ENCODE data around the gene IQCF6. TPM values are rescaled to one million over a fixed set of nuclear protein-coding genes. Genes with fewer than 3 reads are reported as not detected.
"Not testable (repeated sequence)": the region's sequence is repeated elsewhere in the genome, so short reads cannot be mapped to it uniquely, and the experiment has no call there.

IQCF6 gene
- total RNA-seq, 2 donors from 2014 or later, result not detected

DNA sequence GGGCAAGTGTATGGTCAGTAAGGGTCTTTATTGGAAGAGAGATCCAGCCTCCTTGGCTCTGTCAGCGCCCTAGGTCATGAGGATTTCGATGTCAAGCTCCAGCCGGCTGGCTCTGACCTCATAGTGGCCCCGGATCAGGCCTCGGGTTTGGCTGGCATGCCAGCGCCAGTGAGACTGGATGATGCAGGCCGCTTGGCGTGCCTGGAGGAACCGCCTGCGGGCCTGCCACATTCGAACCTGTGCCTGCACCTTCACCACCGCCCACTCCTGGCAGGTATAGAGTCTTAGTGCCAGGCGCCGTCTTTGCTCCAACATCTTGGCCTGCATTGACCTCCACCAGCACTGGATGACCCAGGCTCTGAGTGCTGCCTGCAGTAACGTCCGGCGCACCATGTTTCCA, 483 bp downstream of the IQCF6 start:
- DNase-seq (no peak), ATAC-seq (no peak)
- intact Hi-C loops (cut with DNase I), result no loop called here

- intact Hi-C loops (cut with DNase I), result no loop called here
- DNase-seq, result peak; percentile 62
- peak; percentile 81 to 85 for ATAC-seq
Observed at GRCh38 chr3:51777985-51778384, 1.1 kb downstream of the IQCF6 start.

GRCh38 chr3:51773529-51774056, 5.4 kb downstream of the IQCF6 start:
- intact Hi-C loops (cut with DNase I), result no loop called here
- ATAC-seq, result no peak

GRCh38 chr3:51759203-51759602, 19.8 kb downstream of the IQCF6 start:
- ATAC-seq (no peak), DNase-seq (no peak)
- intact Hi-C loops (cut with DNase I), result no loop called here

More at GRCh38 chr3:51773529-51774056, 5.4 kb downstream of the IQCF6 start:
- no peak for DNase-seq

DNA sequence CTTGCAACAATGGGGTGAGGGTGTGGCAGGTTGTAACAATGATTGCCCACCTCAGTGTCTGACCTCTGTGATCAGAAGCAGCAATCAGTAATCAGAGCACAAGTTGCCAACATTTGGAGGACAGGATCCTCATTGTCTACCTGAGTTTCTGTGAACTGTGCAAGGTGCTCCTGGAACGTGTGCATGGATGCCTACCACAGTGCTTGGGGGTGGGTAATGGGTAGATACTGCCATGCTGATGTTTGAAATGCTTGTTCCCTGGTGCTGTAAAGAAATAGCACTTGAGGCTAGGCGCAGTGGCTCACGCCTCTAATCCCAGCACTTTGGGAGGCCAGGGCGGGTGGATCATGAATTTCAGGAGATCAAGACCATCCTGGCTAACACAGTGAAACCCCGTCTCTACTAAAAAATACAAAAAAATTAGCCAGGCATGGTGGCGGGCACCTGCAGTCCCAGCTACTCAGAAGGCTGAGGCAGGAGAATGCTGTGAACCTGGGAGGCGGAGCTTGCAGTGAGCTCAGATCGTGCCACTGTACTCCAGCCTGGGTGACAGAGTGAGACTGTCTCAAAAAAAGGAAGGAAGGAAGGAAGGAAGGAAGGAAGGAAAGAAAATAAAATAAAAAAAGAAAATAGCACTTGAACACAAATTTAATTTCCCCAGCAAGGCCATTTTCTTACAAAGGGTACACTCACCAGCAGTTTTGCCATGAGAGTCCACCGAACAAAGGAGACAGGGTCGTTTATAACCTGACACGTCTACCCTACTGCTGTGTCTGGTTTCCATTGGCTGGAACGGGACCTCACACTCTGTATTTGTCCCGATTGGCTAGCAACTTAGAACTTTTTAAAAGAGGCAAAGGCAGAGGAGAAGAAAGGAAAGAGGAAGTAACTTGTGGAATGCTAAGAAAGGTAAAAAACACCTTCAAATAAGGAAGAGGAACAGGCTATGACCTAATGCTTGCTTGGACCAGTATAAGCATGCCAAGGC, 25.0 kb downstream of the IQCF6 start:
- DNase-seq; ATAC-seq; intact Hi-C loops (cut with DNase I): not testable (repeated sequence)

GRCh38 chr3:51751287-51751686, 27.8 kb downstream of the IQCF6 start:
- intact Hi-C loops (cut with DNase I), result no loop called here
- DNase-seq (no peak), ATAC-seq (no peak)

DNA sequence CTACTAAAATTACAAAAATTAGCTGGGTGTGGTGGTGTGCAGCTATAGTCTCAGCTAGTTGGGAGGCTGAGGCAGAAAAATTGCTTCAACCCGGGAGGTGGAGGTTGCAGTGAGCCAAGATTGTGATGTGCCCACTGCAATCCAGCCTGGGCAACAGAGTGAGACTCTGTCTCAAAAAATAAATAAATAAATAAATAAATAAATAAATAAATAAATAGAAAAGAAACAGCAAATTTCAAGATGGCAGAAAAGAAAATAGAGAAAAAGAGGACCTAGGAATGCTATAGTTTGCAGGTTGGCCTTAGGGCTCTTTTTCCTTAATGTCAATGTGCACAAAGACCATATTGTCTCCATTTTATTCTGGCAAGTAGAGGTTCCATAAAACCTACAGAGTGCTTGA, 28.2 kb downstream of the IQCF6 start:
- intact Hi-C loops (cut with DNase I), result no loop called here
- no peak for ATAC-seq
- no peak for DNase-seq

DNA sequence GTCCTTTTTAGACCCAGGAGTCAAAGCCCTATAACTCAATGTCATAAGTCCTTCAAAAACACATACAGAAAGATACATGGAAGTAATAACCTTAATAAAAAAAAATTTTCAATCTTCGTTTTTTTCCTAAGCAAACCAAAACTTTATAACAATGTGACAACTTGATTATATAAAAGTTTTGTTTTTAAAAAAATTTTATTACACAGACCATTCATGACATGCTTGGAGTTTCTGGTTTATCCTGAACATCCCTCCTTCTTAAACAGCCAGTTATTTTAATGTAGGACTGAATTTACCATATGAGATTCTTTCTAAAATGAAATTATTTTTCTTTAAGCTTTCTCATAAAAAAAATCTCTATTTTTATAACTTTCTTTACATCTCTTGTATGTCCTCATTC, 30.7 kb downstream of the IQCF6 start:
- no peak for DNase-seq
- ATAC-seq, result no peak
- intact Hi-C loops (cut with DNase I), result no loop called here

DNA sequence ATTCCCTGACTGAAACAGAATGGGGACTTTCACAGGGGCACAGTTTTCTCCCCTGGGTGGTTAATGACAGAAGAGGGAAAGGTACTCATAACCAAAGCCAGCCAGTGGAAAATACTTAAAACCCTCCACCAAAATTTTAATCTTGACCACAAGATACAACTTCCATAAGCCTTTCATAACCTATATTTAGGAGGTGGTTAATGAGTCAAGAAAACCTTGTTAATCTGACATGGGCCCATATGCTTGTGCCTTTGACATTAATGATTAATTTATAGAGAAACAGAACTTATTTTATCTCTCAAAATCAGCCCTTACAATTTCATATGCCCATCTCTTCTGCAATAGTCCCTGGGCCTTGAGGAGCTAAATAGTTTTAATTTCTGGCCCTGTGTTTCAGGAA, 31.2 kb downstream of the IQCF6 start:
- ATAC-seq, result no peak
- DNase-seq, result no peak
- intact Hi-C loops (cut with DNase I), result no loop called here

- intact Hi-C loops (cut with DNase I); ATAC-seq; DNase-seq: not testable (repeated sequence)
Observed at GRCh38 chr3:51742978-51743377, 36.1 kb downstream of the IQCF6 start.

DNA sequence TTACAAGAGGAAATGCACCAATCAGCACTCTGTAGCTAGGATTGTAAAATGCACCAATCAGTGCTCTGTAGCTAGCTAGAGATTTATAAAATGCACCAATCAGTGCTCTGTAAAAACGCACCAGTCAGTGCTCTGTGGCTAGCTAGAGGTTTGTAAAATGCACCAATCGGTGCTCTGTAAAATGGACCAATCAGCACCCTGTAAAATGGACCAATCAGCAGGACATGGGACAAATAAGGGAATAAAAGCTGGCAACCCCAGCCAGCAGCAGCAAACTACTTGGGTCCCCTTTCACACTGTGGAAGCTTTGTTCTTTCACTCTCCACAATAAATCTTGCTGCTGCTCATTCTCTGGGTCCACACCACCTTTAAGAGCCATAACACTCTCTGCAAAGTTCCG, 36.7 kb downstream of the IQCF6 start:
- ATAC-seq; intact Hi-C loops (cut with DNase I); DNase-seq: not testable (repeated sequence)

DNA sequence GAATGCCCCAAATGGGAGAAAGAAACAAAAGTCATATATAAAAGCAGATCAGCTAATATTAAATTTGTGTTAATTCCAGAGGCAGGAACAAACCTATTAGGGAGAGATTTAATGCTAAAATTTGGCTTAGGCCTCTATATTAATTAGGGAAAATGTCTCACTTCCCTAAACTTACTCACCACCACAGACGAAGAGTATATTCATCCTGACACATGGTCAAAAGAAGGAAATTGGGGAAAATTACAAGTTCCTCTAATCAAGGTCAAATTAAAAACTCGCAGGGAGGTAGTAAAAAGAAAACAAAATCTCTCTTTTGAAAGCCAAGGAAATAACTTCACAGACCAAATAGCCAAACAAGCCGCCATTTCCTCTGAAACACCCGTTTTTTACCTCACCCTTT, 39.9 kb downstream of the IQCF6 start:
- intact Hi-C loops (cut with DNase I), result no loop called here
- no peak for DNase-seq
- no peak for ATAC-seq

- DNase-seq (no peak), ATAC-seq (no peak)
- intact Hi-C loops (cut with DNase I), result no loop called here
Observed at GRCh38 chr3:51735950-51736349, 43.1 kb downstream of the IQCF6 start.

- DNase-seq (no peak), ATAC-seq (no peak)
- intact Hi-C loops (cut with DNase I), result no loop called here
Observed at GRCh38 chr3:51735039-51735438, 44.0 kb downstream of the IQCF6 start.

DNA sequence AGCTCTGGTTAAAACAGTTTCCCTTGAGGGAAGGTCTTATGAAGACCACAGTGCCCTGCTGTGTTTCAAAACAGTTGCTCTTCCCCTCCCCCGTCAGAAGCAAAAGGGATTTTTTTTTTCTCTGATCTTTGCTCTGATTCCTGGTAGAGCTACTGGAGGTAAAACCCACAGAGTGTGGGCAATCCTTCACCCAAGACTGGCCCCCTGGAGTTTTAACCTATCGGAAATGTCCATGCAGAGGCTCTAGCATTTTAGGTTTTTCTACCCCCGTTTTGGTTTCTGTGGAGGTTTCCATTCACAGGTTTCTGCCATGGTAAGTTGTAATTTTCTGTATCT, 44.5 kb downstream of the IQCF6 start:
- no peak for ATAC-seq
- no peak for DNase-seq
- intact Hi-C loops (cut with DNase I), result no loop called here

- DNase-seq (no peak), ATAC-seq (no peak)
- intact Hi-C loops (cut with DNase I), result no loop called here
Observed at GRCh38 chr3:51733859-51734571, 45.0 kb downstream of the IQCF6 start.

GRCh38 chr3:51729042-51729633, 49.9 kb downstream of the IQCF6 start:
- no peak for DNase-seq
- no peak for ATAC-seq
- intact Hi-C loops (cut with DNase I), result no loop called here

All from left cardiac atrium (tissue), 4 donors.